Heart left ventricle (tissue), 16 donors: ENCODE data around the gene GLIS2. TPM values are rescaled to one million over a fixed set of nuclear protein-coding genes. Genes with fewer than 3 reads are reported as not detected.
A peak's percentile ranks its signal among the peaks of the same experiment; 100 is the strongest.

Experiments used
- ATAC-seq, 4 donors: fragments of 200-7000 bp; cut with Tn5 transposase; one replicate each; pipeline ENCODE4 v1.9.1; 2020 to 2022; ENCODE audit warnings: moderate library complexity in 4 of 4, mild to moderate bottlenecking in 3 of 4, moderate number of reproducible peaks in 1 of 4
- DNase-seq, 5 donors: peaks; one replicate each; pipeline ENCODE4 v3.0.0-alpha.2; 2020
- H3K27ac ChIP-seq, 12 donors: fragments of 200-600 bp; sonication (generic) in 4 of 12; one replicate each; pipeline versions ENCODE4 v1.5.0 to v1.8.0; 2016 to 2022; ENCODE audit warnings: mild to moderate bottlenecking in 2 of 12
- H3K27me3 ChIP-seq, 9 donors: fragments of 200-600 bp; sonication (generic) in 2 of 9; one replicate each; pipeline versions ENCODE4 v1.5.1 to v1.8.0; 2016 to 2022; ENCODE audit warnings: mild to moderate bottlenecking in 3 of 9
- H3K36me3 ChIP-seq, 9 donors: fragments of 200-600 bp; sonication (generic) in 2 of 9; one replicate each; pipeline versions ENCODE4 v1.5.0 to v1.8.0; 2018 to 2022; ENCODE audit warnings: mild to moderate bottlenecking in 2 of 9
- H3K4me1 ChIP-seq, 12 donors: fragments of 200-600 bp; sonication (generic) in 4 of 12; one replicate each; pipeline versions ENCODE4 v1.5.0 to v1.8.0; 2016 to 2022; ENCODE audit warnings: mild to moderate bottlenecking in 3 of 12
- H3K4me3 ChIP-seq, 12 donors: fragments of 200-600 bp; sonication (generic) in 4 of 12; one replicate each; pipeline versions ENCODE4 v1.5.0 to v1.8.0; 2017 to 2022; ENCODE audit warnings: mild to moderate bottlenecking in 9 of 12, moderate library complexity in 4 of 12
- H3K9me3 ChIP-seq, 12 donors: fragments of 200-600 bp; sonication (generic) in 4 of 12; one replicate each; pipeline versions ENCODE4 v1.5.0 to v1.8.0; 2016 to 2022; ENCODE audit warnings: mild to moderate bottlenecking in 1 of 12
- POLR2A ChIP-seq, 2 donors: fragments of 450-650 bp; IDR thresholded peaks; one replicate each; pipeline ENCODE4 v1.6.1; 2017; ENCODE audit warnings: antibody characterized with exemption in 2 of 2, mild to moderate bottlenecking in 2 of 2, moderate library complexity in 2 of 2
- WGBS, 4 donors: extraction: QIAGEN DNeasy Blood & Tissue Kit in 2 of 4; methylation state at CpG; one replicate each; pipeline versions ENCODE4 v1.1.5 to v1.1.7; 2013 to 2018; 5-methylcytosine and 5-hydroxymethylcytosine counted together
- intact Hi-C, 10 donors: fragments of 100-400 bp; cut with DNase I; formaldehyde crosslinking; loops; one replicate each; pipeline versions ENCODE4 v1.11.1 to v1.14.2; 2022
- polyA plus RNA-seq, 2 donors: library from polyadenylated mRNA; stranded (reverse); fragments of 200-250 nt; gene quantifications; one replicate each; pipeline ENCODE4 v1.2.3, GENCODE V29; 2013
- total RNA-seq, 9 donors: library from RNA; depleted of rRNA in 2 of 9; stranded (reverse); fragments of >200 nt in 2 of 9; fragmentation: NEBNext Ultra II Directional in 3 of 9; extraction: Animal tissue kit (Norgen Biotek cat#: 25700) in 3 of 9; gene quantifications; one replicate each; pipeline versions ENCODE4 v1.1.0 to v1.2.4, GENCODE V29; 2016 to 2023
- TF ChIP-seq, protein P1 (sequence below), 12 donors: fragments of 200-600 bp; sonication (generic) in 4 of 12; IDR thresholded peaks; one replicate each; pipeline versions ENCODE4 v1.5.0 to v1.8.0; 2018 to 2022; ENCODE audit warnings: antibody characterized with exemption in 12 of 12, mild to moderate bottlenecking in 5 of 12
- donor health status: ischemic (EF 13 %, LVEDD 7.1; RV severe dilation, severe dysfunction).
- donor health status: healthy with polysubstance abuse.
- donor health status: DM: no; HTN: yes; CAD: no.
- donor health status: DM: no; HTN: no; CAD: no.
- donor health status: ischemic (EF 25% LVEDD 6.9; RV normal size, moderate dysfunction).
- donor health status: ischemic (EF 25% LVEDD 5.7; RV mildly dilated, moderate dysfunction).
- donor health status: healthy.
- donor health status: DM: yes; HTN: yes; CAD: no.
- donor health status: ischemic (EF 35%, LVEDD 5.7; RV mildly dilated, moderate dysfunction).
- donor health status: nonischemic (EF 11% LVEDD 7.7; RV severe dilation, severe dysfunction).
- donor health status: DM: yes; HTN: yes; CAD: no.
- donor health status: PGD.
- donor health status: ischemic (EF 29% LVEDD 5.4; RV normal size, mild dysfunction).
- donor health status: nonischemic (EF 23%, LVEDD 6.1; RV moderate dilation, normal function).

The GLIS2 gene
- total and polyA plus RNA-seq, 11 donors: 7.6 to 23.4 (median 12.7) TPM

DNA sequence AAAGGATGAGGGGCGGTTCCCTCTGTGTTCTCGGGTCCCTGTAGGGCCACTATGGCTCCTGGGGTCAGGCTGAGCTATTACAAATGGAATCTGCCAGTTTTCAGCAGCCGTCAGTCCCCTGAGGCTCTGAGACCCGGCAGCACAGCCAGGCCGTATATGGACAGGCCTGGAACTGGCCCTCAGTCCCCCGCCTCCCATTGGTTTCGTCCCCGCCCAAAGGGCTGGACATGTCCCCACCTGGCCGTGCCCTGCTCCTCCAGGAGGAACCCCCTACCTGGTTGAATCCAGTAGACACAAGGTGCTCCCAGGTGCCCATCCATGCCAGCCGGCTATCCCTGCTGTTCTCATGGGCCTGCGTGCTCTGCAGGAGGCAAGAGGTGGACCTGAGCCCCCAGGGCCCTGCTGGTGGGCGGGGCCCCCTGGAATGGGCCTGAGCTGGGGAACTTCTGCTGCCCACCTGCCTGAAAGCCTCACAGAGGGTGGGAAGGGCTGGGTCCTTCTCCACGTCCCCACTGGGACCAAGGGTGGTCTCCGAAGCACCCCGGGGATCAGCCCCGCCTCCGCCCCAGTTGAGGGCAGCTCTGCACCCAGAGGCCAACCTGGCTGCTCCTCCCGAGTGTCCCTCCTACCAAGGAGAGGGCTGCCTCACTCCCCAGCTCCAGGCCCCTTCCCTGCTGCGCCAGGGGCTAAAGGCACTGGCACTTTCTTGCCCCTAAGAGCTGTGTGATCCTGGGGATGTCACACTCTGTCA, 72.6 kb downstream of the GLIS2 start:
- H3K9me3 ChIP-seq: no peaks in the 10 kb centered on the region
- H3K4me3 ChIP-seq: no peak overlapping the region
- intact Hi-C loops: loop anchor here in 1 of 10 donors (2.0 kb wide), 1 partner anchor 18 kb away; the partner anchor contains the start of gene VASN
- TF ChIP-seq, protein P1, sequence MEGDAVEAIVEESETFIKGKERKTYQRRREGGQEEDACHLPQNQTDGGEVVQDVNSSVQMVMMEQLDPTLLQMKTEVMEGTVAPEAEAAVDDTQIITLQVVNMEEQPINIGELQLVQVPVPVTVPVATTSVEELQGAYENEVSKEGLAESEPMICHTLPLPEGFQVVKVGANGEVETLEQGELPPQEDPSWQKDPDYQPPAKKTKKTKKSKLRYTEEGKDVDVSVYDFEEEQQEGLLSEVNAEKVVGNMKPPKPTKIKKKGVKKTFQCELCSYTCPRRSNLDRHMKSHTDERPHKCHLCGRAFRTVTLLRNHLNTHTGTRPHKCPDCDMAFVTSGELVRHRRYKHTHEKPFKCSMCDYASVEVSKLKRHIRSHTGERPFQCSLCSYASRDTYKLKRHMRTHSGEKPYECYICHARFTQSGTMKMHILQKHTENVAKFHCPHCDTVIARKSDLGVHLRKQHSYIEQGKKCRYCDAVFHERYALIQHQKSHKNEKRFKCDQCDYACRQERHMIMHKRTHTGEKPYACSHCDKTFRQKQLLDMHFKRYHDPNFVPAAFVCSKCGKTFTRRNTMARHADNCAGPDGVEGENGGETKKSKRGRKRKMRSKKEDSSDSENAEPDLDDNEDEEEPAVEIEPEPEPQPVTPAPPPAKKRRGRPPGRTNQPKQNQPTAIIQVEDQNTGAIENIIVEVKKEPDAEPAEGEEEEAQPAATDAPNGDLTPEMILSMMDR (IDR thresholded peaks at IDR 0.05): no peak
- TF ChIP-seq POLR2A (IDR thresholded peaks at IDR 0.05): no peak
- peak overlapping the region; percentile 15 to 91 (median 70) for H3K27ac ChIP-seq
- peaks cover 0 to 94% (median 13%) of the 10 kb centered on the region in 9 donors for H3K36me3 ChIP-seq
- no peaks in the 10 kb centered on the region for H3K27me3 ChIP-seq
- peak in 3 of 4 donors; percentile 11 to 50 (median 36) for ATAC-seq
- peaks cover 0 to 75% (median 31%) of the 10 kb centered on the region in 12 donors for H3K4me1 ChIP-seq
- 70 to 82% (median 76%) methylated on average over 10 to 19 of the region's 19 CpGs for WGBS, 4 donors
- DNase-seq: peak; percentile 60 to 77 (median 75)

Other genes with a start within 250 kb of the GLIS2 start
- gene ADCY9, start 199.6 kb upstream of the GLIS2 start, total RNA-seq: 10 to 100 TPM; 39.5 to 85.8 (median 45.3) TPM
- 10 to 100 TPM; 11.8 to 42.9 TPM for gene ADCY9, start 199.6 kb upstream of the GLIS2 start, polyA plus RNA-seq
- gene SRL, start 74.0 kb upstream of the GLIS2 start, total RNA-seq: 100 to 1,000 TPM; 372 to 760 (median 534) TPM
- gene SRL, start 74.0 kb upstream of the GLIS2 start, polyA plus RNA-seq: 100 to 1,000 TPM; 218 to 394 TPM
- 1 to 10 TPM; 1.7 to 5.5 (median 3.3) TPM for gene TFAP4, start 43.0 kb upstream of the GLIS2 start, total RNA-seq
- 1 to 10 TPM; 2.5 to 3.1 TPM for gene TFAP4, start 43.0 kb upstream of the GLIS2 start, polyA plus RNA-seq
- 10 to 100 TPM; 32.7 to 96.9 (median 60.9) TPM for gene PAM16, start 35.3 kb downstream of the GLIS2 start, total RNA-seq
- 100 to 1,000 TPM; 109 to 210 TPM for gene PAM16, start 35.3 kb downstream of the GLIS2 start, polyA plus RNA-seq
- 10 to 100 TPM in 3 of 9 donors, 1 to 10 TPM in 6; 3.8 to 20.0 (median 6.2) TPM for gene VASN, start 55.8 kb downstream of the GLIS2 start, total RNA-seq
- 10 to 100 TPM in 1 of 2 donors, 1 to 10 TPM in 1; 6.1 to 14.9 TPM for gene VASN, start 55.8 kb downstream of the GLIS2 start, polyA plus RNA-seq
- gene CORO7, start 100.5 kb downstream of the GLIS2 start, total RNA-seq: 10 to 100 TPM in 5 of 9 donors, 1 to 10 TPM in 4; 7.2 to 39.7 (median 10.1) TPM
- 10 to 100 TPM in 1 of 2 donors, 1 to 10 TPM in 1; 9.7 to 12.8 TPM for gene CORO7, start 100.5 kb downstream of the GLIS2 start, polyA plus RNA-seq
- gene DNAJA3, start 109.8 kb downstream of the GLIS2 start, total RNA-seq: 10 to 100 TPM; 47.5 to 88.4 (median 59.7) TPM
- 10 to 100 TPM; 47.4 to 81.8 TPM for gene DNAJA3, start 109.8 kb downstream of the GLIS2 start, polyA plus RNA-seq
- 10 to 100 TPM; 12.0 to 47.5 (median 23.4) TPM for gene NMRAL1, start 158.6 kb downstream of the GLIS2 start, total RNA-seq
- 10 to 100 TPM; 25.4 to 28.0 TPM for gene NMRAL1, start 158.6 kb downstream of the GLIS2 start, polyA plus RNA-seq
- gene HMOX2, start 160.3 kb downstream of the GLIS2 start, total RNA-seq: 100 to 1,000 TPM in 5 of 9 donors, 10 to 100 TPM in 4; 60.6 to 250 (median 117) TPM
- 100 to 1,000 TPM; 113 to 245 TPM for gene HMOX2, start 160.3 kb downstream of the GLIS2 start, polyA plus RNA-seq
- gene CDIP1, start 222.7 kb downstream of the GLIS2 start, total RNA-seq: 10 to 100 TPM; 44.6 to 51.1 (median 46.4) TPM
- 10 to 100 TPM; 33.3 to 44.6 TPM for gene CDIP1, start 222.7 kb downstream of the GLIS2 start, polyA plus RNA-seq
- gene C16orf96, start 240.3 kb downstream of the GLIS2 start, total RNA-seq: under 1 TPM in 7 of 9 donors, not detected in 2; 0.05 to 0.19 (median 0.15) TPM
- under 1 TPM; 0.01 to 0.04 TPM for gene C16orf96, start 240.3 kb downstream of the GLIS2 start, polyA plus RNA-seq